SU-DHL-6 (cell line): ENCODE results near the gene TENT4A.

Experiments
- CTCF ChIP-seq: fragments of 200-600 bp; sonication (generic); IDR thresholded peaks from one replicate; pipeline ENCODE4 v1.5.1; 2017; ENCODE audit warnings: antibody characterized with exemption, mild to moderate bottlenecking, low read length, moderate library complexity; ENCODE audit not compliant: insufficient read depth, poor library complexity, severe bottlenecking
- EZH2phosphoT487 ChIP-seq: fragments of 200-600 bp; sonication (generic), shearing (Covaris generic); conservative IDR thresholded peaks from 2 replicates; pipeline ENCODE4 v1.6.1; 2018; ENCODE audit warnings: mild to moderate bottlenecking, antibody characterized with exemption, low read length, moderate library complexity, mixed read lengths

- TF ChIP-seq CTCF (no peak), EZH2phosphoT487 (no peak)
These were observed 77.2 kb downstream of the TENT4A start for GRCh38 chr5:6790346-6790865.
